H9 (cell line): ENCODE measurements around the gene ABCG1. TPM values are rescaled to one million over a fixed set of nuclear protein-coding genes. Genes with fewer than 3 reads are reported as not detected.

Experiments
- DNase-seq: peaks from one replicate; pipeline ENCODE4 v3.0.0-alpha.2; 2017
- H2AFZ ChIP-seq: one replicate; pipeline ENCODE4 v1.6.1; 2013; ENCODE audit warnings: mild to moderate bottlenecking, low read length, control low read depth, moderate library complexity
- H2AK5ac ChIP-seq: 2 replicates; pipeline ENCODE4 v1.6.1; 2013; ENCODE audit warnings: low read length, control low read depth, mixed read lengths; ENCODE audit not compliant: insufficient read length
- H2BK120ac ChIP-seq: one replicate; pipeline ENCODE4 v1.6.1; 2013; ENCODE audit warnings: low read depth, mild to moderate bottlenecking, low read length, control low read depth, inconsistent platforms; ENCODE audit not compliant: poor library complexity, severe bottlenecking
- H2BK12ac ChIP-seq: 2 replicates; pipeline ENCODE4 v1.6.1; 2013; ENCODE audit warnings: low read length, control low read depth, mixed read lengths, low read depth; ENCODE audit not compliant: insufficient read length
- H2BK15ac ChIP-seq: 2 replicates; pipeline ENCODE4 v1.6.1; 2013; ENCODE audit warnings: low read depth, low read length, control low read depth
- H2BK20ac ChIP-seq: one replicate; pipeline ENCODE4 v1.6.1; 2013; ENCODE audit warnings: low read depth, mild to moderate bottlenecking, low read length, control low read depth, inconsistent platforms; ENCODE audit not compliant: poor library complexity, severe bottlenecking
- H2BK5ac ChIP-seq: 2 replicates; pipeline ENCODE4 v1.6.1; 2013; ENCODE audit warnings: low read length, control low read depth, mixed read lengths; ENCODE audit not compliant: insufficient read length
- H3K14ac ChIP-seq: 2 replicates; pipeline ENCODE4 v1.6.1; 2013; ENCODE audit warnings: low read length, control low read depth; ENCODE audit not compliant: insufficient read depth
- H3K18ac ChIP-seq: 2 replicates; pipeline ENCODE4 v1.6.1; 2013; ENCODE audit warnings: low read depth, mild to moderate bottlenecking, mixed read lengths, low read length, control low read depth; ENCODE audit not compliant: insufficient read length
- H3K23ac ChIP-seq: 2 replicates; pipeline ENCODE4 v1.6.1; 2013; ENCODE audit warnings: low read length, control low read depth, mixed read lengths, low read depth; ENCODE audit not compliant: insufficient read length
- H3K23me2 ChIP-seq: 2 replicates; pipeline ENCODE4 v1.6.1; 2013; ENCODE audit warnings: low read depth, mild to moderate bottlenecking, mixed read lengths, low read length, control low read depth; ENCODE audit not compliant: insufficient read length, poor library complexity, severe bottlenecking
- H3K27ac ChIP-seq: 2 replicates; pipeline ENCODE4 v1.5.1; 2013; ENCODE audit warnings: low read length, control low read depth, mixed read lengths, low read depth; ENCODE audit not compliant: insufficient read length
- H3K27me3 ChIP-seq: 2 replicates; pipeline ENCODE4 v1.6.1; 2013; ENCODE audit warnings: low read length, control low read depth, inconsistent platforms; ENCODE audit not compliant: insufficient read depth
- H3K4ac ChIP-seq: 2 replicates; pipeline ENCODE4 v1.6.1; 2013; ENCODE audit warnings: low read depth, mild to moderate bottlenecking, control low read depth, inconsistent platforms, low read length, moderate library complexity
- H3K4me1 ChIP-seq: 2 replicates; pipeline ENCODE4 v1.6.1; 2013; ENCODE audit warnings: low read length, control low read depth, inconsistent platforms; ENCODE audit not compliant: insufficient read depth
- H3K4me2 ChIP-seq: 2 replicates; pipeline ENCODE4 v1.6.1; 2013; ENCODE audit warnings: low read length, control low read depth, mixed read lengths; ENCODE audit not compliant: insufficient read length, insufficient read depth
- H3K56ac ChIP-seq: 2 replicates; pipeline ENCODE4 v1.6.1; 2013; ENCODE audit warnings: low read depth, mild to moderate bottlenecking, mixed read lengths, low read length, control low read depth; ENCODE audit not compliant: insufficient read length
- H3K79me1 ChIP-seq: 2 replicates; pipeline ENCODE4 v1.6.1; 2013; ENCODE audit warnings: low read depth, mild to moderate bottlenecking, moderate library complexity, low read length, control low read depth, inconsistent platforms; ENCODE audit not compliant: insufficient read depth, poor library complexity, severe bottlenecking
- H3K79me2 ChIP-seq: 2 replicates; pipeline ENCODE4 v1.6.1; 2013; ENCODE audit warnings: low read length, control low read depth, inconsistent platforms; ENCODE audit not compliant: insufficient read depth
- H3K9ac ChIP-seq: 2 replicates; pipeline ENCODE4 v1.6.1; 2013; ENCODE audit warnings: low read length, control low read depth, mixed read lengths; ENCODE audit not compliant: insufficient read length; ENCODE audit errors: extremely low read depth
- H3K9me3 ChIP-seq: one replicate; pipeline ENCODE4 v1.6.1; 2013; ENCODE audit warnings: low read depth, low read length, inconsistent platforms; ENCODE audit not compliant: control insufficient read depth
- H3T11ph ChIP-seq: one replicate; pipeline ENCODE4 v1.6.1; 2013; ENCODE audit warnings: mild to moderate bottlenecking, low read length, control low read depth, inconsistent platforms
- H4K20me1 ChIP-seq: one replicate; pipeline ENCODE4 v1.6.1; 2013; ENCODE audit not compliant: control insufficient read depth, insufficient read length, insufficient read depth
- H4K5ac ChIP-seq: 2 replicates; pipeline ENCODE4 v1.6.1; 2013; ENCODE audit warnings: low read depth, mild to moderate bottlenecking, mixed read lengths, low read length, control low read depth; ENCODE audit not compliant: insufficient read length
- H4K8ac ChIP-seq: replicated peaks from 2 replicates; pipeline ENCODE4 v1.6.1; 2013; ENCODE audit warnings: low read length, control low read depth, mixed read lengths, low read depth; ENCODE audit not compliant: insufficient read length
- H4K91ac ChIP-seq: 2 replicates; pipeline ENCODE4 v1.6.1; 2013; ENCODE audit warnings: low read depth, mild to moderate bottlenecking, moderate library complexity, mixed read lengths, low read length, control low read depth; ENCODE audit not compliant: insufficient read length
- H3K27ac Mint-ChIP-seq, 3 experiments: 2 replicates in 2 of 3; 3 replicates in 1 of 3; pipeline ENCODE4 v1.8.0; 2020 to 2021; ENCODE audit warnings: mixed read lengths in 3 of 3, mild to moderate bottlenecking in 1 of 3, moderate library complexity in 1 of 3
- H3K27me3 Mint-ChIP-seq: 2 replicates; pipeline ENCODE4 v1.8.0; 2021; ENCODE audit warnings: low read depth, mild to moderate bottlenecking, moderate library complexity, mixed read lengths
- H3K36me3 Mint-ChIP-seq, 3 experiments: 2 replicates in 2 of 3; 3 replicates in 1 of 3; pipeline ENCODE4 v1.8.0; 2020 to 2021; ENCODE audit warnings: low read depth in 3 of 3, mixed read lengths in 3 of 3; ENCODE audit not compliant: insufficient read depth in 1 of 3
- H3K4me1 Mint-ChIP-seq, 2 experiments: 2 replicates each; pipeline ENCODE4 v1.8.0; 2020; ENCODE audit warnings: mixed read lengths in 2 of 2
- H3K4me3 Mint-ChIP-seq, 2 experiments: 2 replicates in 1 of 2; 3 replicates in 1 of 2; pipeline ENCODE4 v1.8.0; 2020 to 2021; ENCODE audit warnings: mild to moderate bottlenecking in 2 of 2, mixed read lengths in 2 of 2, moderate library complexity in 1 of 2
- H3K9me3 Mint-ChIP-seq, 2 experiments: 2 replicates in 1 of 2; 3 replicates in 1 of 2; pipeline ENCODE4 v1.8.0; 2020; ENCODE audit warnings: mild to moderate bottlenecking in 2 of 2, mixed read lengths in 2 of 2, moderate library complexity in 1 of 2
- total RNA-seq: library from RNA; stranded (reverse); gene quantifications from 2 replicates; pipeline ENCODE4 v1.2.1, GENCODE V29; 2021
- TF ChIP-seq, protein P1 (sequence below): fragments of 200-600 bp; sonication (generic); conservative IDR thresholded peaks from 3 replicates; pipeline ENCODE4 v1.8.0; 2021; ENCODE audit warnings: antibody characterized with exemption, mild to moderate bottlenecking

Gene ABCG1
- total RNA-seq, 1 experiment from 2014 or later: 0.83 TPM

DNA sequence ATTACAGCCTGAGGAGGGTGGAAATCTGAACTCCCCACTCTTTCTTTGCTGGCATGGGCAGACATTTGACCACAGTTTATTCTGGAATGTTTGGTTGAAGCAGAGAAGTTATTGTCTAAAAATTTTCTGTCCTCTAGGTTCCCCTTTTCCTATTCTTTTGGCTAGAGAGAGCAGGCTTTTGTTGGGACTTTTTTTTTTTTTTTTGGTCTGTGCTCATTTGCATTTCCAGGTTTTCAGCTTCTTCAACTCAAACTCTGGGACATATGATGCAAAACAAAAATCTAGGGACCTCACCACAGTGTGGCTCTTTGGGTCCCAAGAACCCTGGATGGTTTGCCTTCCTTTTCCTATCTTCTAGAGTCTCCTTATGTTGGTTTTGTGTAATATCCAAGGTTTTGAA lies 10.9 kb upstream of the ABCG1 start:
- Histone ChIP-seq H3T11ph (no peak overlapping the region), H3K27ac (no peak overlapping the region), H3K27me3 (no peaks in the 10 kb centered on the region), H3K9ac (no peak overlapping the region), H4K91ac (no peak overlapping the region), H3K4me1 (no peaks in the 10 kb centered on the region), H2BK15ac (no peak overlapping the region), H3K4ac (no peak overlapping the region), H2BK12ac (no peak overlapping the region), H3K18ac (no peak overlapping the region), H3K23ac (no peak overlapping the region), H3K56ac (no peak overlapping the region), H3K4me2 (no peak overlapping the region), H3K79me2 (no peaks in the 10 kb centered on the region), H2AK5ac (no peak overlapping the region), H3K23me2 (no peaks in the 10 kb centered on the region), H3K14ac (no peak overlapping the region), H2BK20ac (no peak overlapping the region), H4K20me1 (no peaks in the 10 kb centered on the region), H3K9me3 (no peaks in the 10 kb centered on the region), H3K79me1 (no peaks in the 10 kb centered on the region), H2BK120ac (no peak overlapping the region), H4K8ac (no peak overlapping the region), H2AFZ (no peak overlapping the region), H2BK5ac (no peak overlapping the region), H4K5ac (no peak overlapping the region)
- H3K27ac Mint-ChIP-seq: no peak overlapping the region
- H3K9me3 Mint-ChIP-seq: peaks cover 11 to 16% of the 10 kb centered on the region in 2 experiments
- H3K27me3 Mint-ChIP-seq: peaks cover 28% of the 10 kb centered on the region
- DNase-seq: no peak
- peaks cover 12 to 22% of the 10 kb centered on the region in 2 experiments for H3K4me1 Mint-ChIP-seq
- H3K4me3 Mint-ChIP-seq: no peak overlapping the region
- peaks cover 2 to 7% (median 2%) of the 10 kb centered on the region in 3 experiments; a peak in 2 of 7 replicates for H3K36me3 Mint-ChIP-seq
- TF ChIP-seq, protein P1, sequence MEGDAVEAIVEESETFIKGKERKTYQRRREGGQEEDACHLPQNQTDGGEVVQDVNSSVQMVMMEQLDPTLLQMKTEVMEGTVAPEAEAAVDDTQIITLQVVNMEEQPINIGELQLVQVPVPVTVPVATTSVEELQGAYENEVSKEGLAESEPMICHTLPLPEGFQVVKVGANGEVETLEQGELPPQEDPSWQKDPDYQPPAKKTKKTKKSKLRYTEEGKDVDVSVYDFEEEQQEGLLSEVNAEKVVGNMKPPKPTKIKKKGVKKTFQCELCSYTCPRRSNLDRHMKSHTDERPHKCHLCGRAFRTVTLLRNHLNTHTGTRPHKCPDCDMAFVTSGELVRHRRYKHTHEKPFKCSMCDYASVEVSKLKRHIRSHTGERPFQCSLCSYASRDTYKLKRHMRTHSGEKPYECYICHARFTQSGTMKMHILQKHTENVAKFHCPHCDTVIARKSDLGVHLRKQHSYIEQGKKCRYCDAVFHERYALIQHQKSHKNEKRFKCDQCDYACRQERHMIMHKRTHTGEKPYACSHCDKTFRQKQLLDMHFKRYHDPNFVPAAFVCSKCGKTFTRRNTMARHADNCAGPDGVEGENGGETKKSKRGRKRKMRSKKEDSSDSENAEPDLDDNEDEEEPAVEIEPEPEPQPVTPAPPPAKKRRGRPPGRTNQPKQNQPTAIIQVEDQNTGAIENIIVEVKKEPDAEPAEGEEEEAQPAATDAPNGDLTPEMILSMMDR: no peak
